ENCODE measurements around the gene RNF115. TPM values are rescaled to one million over a fixed set of nuclear protein-coding genes. Genes with fewer than 3 reads are reported as not detected.
"Not testable (repeated sequence)": the region's sequence is repeated elsewhere in the genome, so short reads cannot be mapped to it uniquely, and the experiment has no call there.

RNF115 gene
- total and polyA plus RNA-seq, 7 experiments from 2014 or later: 3.7 to 17.3 (median 14.7) TPM

- H3K4me3 Mint-ChIP-seq: no peak overlapping the region
- peaks cover 19 to 62% (median 46%) of the 10 kb centered on the region in 7 donors for H3K4me1 Mint-ChIP-seq
- peaks cover 5 to 36% (median 17%) of the 10 kb centered on the region in 11 donors for H3K9me3 Mint-ChIP-seq
- Histone ChIP-seq H3K4me3 (ENCODE audit: low read length) (no peak overlapping the region), H3K27me3 (ENCODE audit: control insufficient read depth in 2 of 2, insufficient read depth in 2 of 2, low read length in 2 of 2) (no peaks in the 10 kb centered on the region), H3K9me3 (ENCODE audit: control insufficient read depth in 2 of 3, low read length in 3 of 3) (peaks cover 0 to 9% (median 6%) of the 10 kb centered on the region in 3 experiments), H3K36me3 (ENCODE audit: control insufficient read depth in 2 of 3, insufficient read depth in 3 of 3, low read length in 3 of 3) (no peaks in the 10 kb centered on the region), H3K4me1 (ENCODE audit: control insufficient read depth in 2 of 2, insufficient read depth in 2 of 2, low read length in 2 of 2) (peaks cover 0 to 4% of the 10 kb centered on the region in 2 donors), H3K27ac (ENCODE audit: low read depth, low read length) (no peak overlapping the region)
- ChIA-PET POLR2A (no interaction called here), CTCF (no interaction called here)
- no peak for DNase-seq
- peaks cover 16 to 58% (median 50%) of the 10 kb centered on the region in 5 donors for H3K36me3 Mint-ChIP-seq
- intact Hi-C loops (cut with micrococcal nuclease): no loop called here
- no peak for ATAC-seq
- no peak overlapping the region for H3K27ac Mint-ChIP-seq
- no peaks in the 10 kb centered on the region for H3K27me3 Mint-ChIP-seq
Observed at GRCh38 chr1:145799806-145800205, 24.1 kb downstream of the RNF115 start.

GRCh38 chr1:145796753-145797152 is 27.1 kb downstream of the RNF115 start:
- H3K9me3 Mint-ChIP-seq: peaks cover 5 to 36% (median 17%) of the 10 kb centered on the region in 11 donors
- Histone ChIP-seq H3K4me3 (ENCODE audit: low read length) (no peak overlapping the region), H3K4me1 (ENCODE audit: control insufficient read depth in 2 of 2, insufficient read depth in 2 of 2, low read length in 2 of 2) (no peaks in the 10 kb centered on the region), H3K36me3 (ENCODE audit: control insufficient read depth in 2 of 3, insufficient read depth in 3 of 3, low read length in 3 of 3) (no peaks in the 10 kb centered on the region), H3K27ac (ENCODE audit: low read depth, low read length) (no peak overlapping the region), H3K9me3 (ENCODE audit: control insufficient read depth in 2 of 3, low read length in 3 of 3) (peaks cover 0 to 9% (median 6%) of the 10 kb centered on the region in 3 experiments), H3K27me3 (ENCODE audit: control insufficient read depth in 2 of 2, insufficient read depth in 2 of 2, low read length in 2 of 2) (no peaks in the 10 kb centered on the region)
- peaks cover 16 to 42% (median 20%) of the 10 kb centered on the region in 7 donors for H3K4me1 Mint-ChIP-seq
- ChIA-PET POLR2A (no interaction called here), CTCF (no interaction called here)
- H3K27ac Mint-ChIP-seq: no peak overlapping the region
- H3K4me3 Mint-ChIP-seq: peak overlapping the region in 1 of 10 donors; percentile 48
- intact Hi-C loops (cut with micrococcal nuclease): no loop called here
- peaks cover 16 to 69% (median 60%) of the 10 kb centered on the region in 5 donors for H3K36me3 Mint-ChIP-seq
- no peak for DNase-seq
- ATAC-seq: no peak
- H3K27me3 Mint-ChIP-seq: no peaks in the 10 kb centered on the region

GRCh38 chr1:145795257-145795881 is 28.5 kb downstream of the RNF115 start:
- CTCF ChIA-PET: interaction anchor here (0.7 kb wide), 1 partner anchor 35 kb away, joined by 3 read pairs; no protein-coding TSS in a partner anchor
- POLR2A ChIA-PET: no interaction called here
- no peak overlapping the region for H3K4me3 Mint-ChIP-seq
- no peak overlapping the region for H3K4me3 ChIP-seq (ENCODE audit: low read length)
- peaks cover 0 to 9% (median 6%) of the 10 kb centered on the region in 3 experiments for H3K9me3 ChIP-seq (ENCODE audit: control insufficient read depth in 2 of 3, low read length in 3 of 3)
- H3K36me3 Mint-ChIP-seq: peaks cover 16 to 63% (median 56%) of the 10 kb centered on the region in 5 donors
- H3K9me3 Mint-ChIP-seq: peaks cover 5 to 36% (median 17%) of the 10 kb centered on the region in 11 donors
- ATAC-seq (no peak), DNase-seq (no peak)
- no peak overlapping the region for H3K27ac ChIP-seq (ENCODE audit: low read depth, low read length)
- no peaks in the 10 kb centered on the region for H3K27me3 ChIP-seq (ENCODE audit: control insufficient read depth in 2 of 2, insufficient read depth in 2 of 2, low read length in 2 of 2)
- no peaks in the 10 kb centered on the region for H3K4me1 ChIP-seq (ENCODE audit: control insufficient read depth in 2 of 2, insufficient read depth in 2 of 2, low read length in 2 of 2)
- peaks cover 13 to 32% (median 15%) of the 10 kb centered on the region in 7 donors for H3K4me1 Mint-ChIP-seq
- no peaks in the 10 kb centered on the region for H3K27me3 Mint-ChIP-seq
- peak overlapping the region in 1 of 9 donors; percentile 41 for H3K27ac Mint-ChIP-seq
- H3K36me3 ChIP-seq (ENCODE audit: control insufficient read depth in 2 of 3, insufficient read depth in 3 of 3, low read length in 3 of 3): no peaks in the 10 kb centered on the region
- intact Hi-C loops (cut with micrococcal nuclease): no loop called here

GRCh38 chr1:145792484-145792883 is 31.4 kb downstream of the RNF115 start:
- H3K4me1 ChIP-seq (ENCODE audit: control insufficient read depth in 2 of 2, insufficient read depth in 2 of 2, low read length in 2 of 2): no peaks in the 10 kb centered on the region
- no peaks in the 10 kb centered on the region for H3K27me3 ChIP-seq (ENCODE audit: control insufficient read depth in 2 of 2, insufficient read depth in 2 of 2, low read length in 2 of 2)
- Mint-ChIP-seq H3K4me3 (no peak overlapping the region), H3K9me3 (peaks cover 5 to 16% (median 10%) of the 10 kb centered on the region in 11 donors), H3K27me3 (no peaks in the 10 kb centered on the region), H3K27ac (peak overlapping the region in 1 of 9 donors; percentile 4), H3K36me3 (peaks cover 15 to 44% (median 36%) of the 10 kb centered on the region in 5 donors), H3K4me1 (peaks cover 6 to 36% (median 13%) of the 10 kb centered on the region in 7 donors)
- no peak for DNase-seq
- H3K36me3 ChIP-seq (ENCODE audit: control insufficient read depth in 2 of 3, insufficient read depth in 3 of 3, low read length in 3 of 3): no peaks in the 10 kb centered on the region
- peaks cover 0 to 9% (median 6%) of the 10 kb centered on the region in 3 experiments for H3K9me3 ChIP-seq (ENCODE audit: control insufficient read depth in 2 of 3, low read length in 3 of 3)
- ChIA-PET CTCF (no interaction called here), POLR2A (interaction anchor here (0.7 kb wide), 2 partner anchors 70 to 88 kb away, joined by 3 read pairs; no protein-coding TSS in a partner anchor)
- intact Hi-C loops (cut with micrococcal nuclease): no loop called here
- H3K27ac ChIP-seq (ENCODE audit: low read depth, low read length): no peak overlapping the region
- no peak overlapping the region for H3K4me3 ChIP-seq (ENCODE audit: low read length)
- ATAC-seq: no peak

GRCh38 chr1:145791860-145792259 is 32.0 kb downstream of the RNF115 start:
- Mint-ChIP-seq H3K4me1 (peaks cover 6 to 34% (median 14%) of the 10 kb centered on the region in 7 donors), H3K27ac (peak overlapping the region in 1 of 9 donors; percentile 5), H3K36me3 (peaks cover 10 to 39% (median 31%) of the 10 kb centered on the region in 5 donors), H3K9me3 (peaks cover 2 to 11% (median 5%) of the 10 kb centered on the region in 11 donors)
- ATAC-seq; CTCF ChIA-PET; H3K4me3 ChIP-seq (ENCODE audit: low read length); H3K4me3 Mint-ChIP-seq; intact Hi-C loops (cut with micrococcal nuclease); H3K4me1 ChIP-seq (ENCODE audit: control insufficient read depth in 2 of 2, insufficient read depth in 2 of 2, low read length in 2 of 2); POLR2A ChIA-PET; H3K27ac ChIP-seq (ENCODE audit: low read depth, low read length); H3K27me3 Mint-ChIP-seq; H3K9me3 ChIP-seq (ENCODE audit: control insufficient read depth in 2 of 3, low read length in 3 of 3); H3K27me3 ChIP-seq (ENCODE audit: control insufficient read depth in 2 of 2, insufficient read depth in 2 of 2, low read length in 2 of 2); DNase-seq; H3K36me3 ChIP-seq (ENCODE audit: control insufficient read depth in 2 of 3, insufficient read depth in 3 of 3, low read length in 3 of 3): not testable (repeated sequence)

- H3K9me3 Mint-ChIP-seq: no peaks in the 10 kb centered on the region
- H3K27me3 Mint-ChIP-seq: no peaks in the 10 kb centered on the region
- Histone ChIP-seq H3K4me1 (ENCODE audit: control insufficient read depth in 2 of 2, insufficient read depth in 2 of 2, low read length in 2 of 2) (peaks cover 0 to 5% of the 10 kb centered on the region in 2 donors), H3K36me3 (ENCODE audit: control insufficient read depth in 2 of 3, insufficient read depth in 3 of 3, low read length in 3 of 3) (peaks cover 0 to 7% (median 0%) of the 10 kb centered on the region in 3 experiments), H3K27me3 (ENCODE audit: control insufficient read depth in 2 of 2, insufficient read depth in 2 of 2, low read length in 2 of 2) (no peaks in the 10 kb centered on the region), H3K9me3 (ENCODE audit: control insufficient read depth in 2 of 3, low read length in 3 of 3) (no peaks in the 10 kb centered on the region), H3K27ac (ENCODE audit: low read depth, low read length) (no peak overlapping the region), H3K4me3 (ENCODE audit: low read length) (no peak overlapping the region)
- ChIA-PET CTCF (no interaction called here), POLR2A (no interaction called here)
- H3K36me3 Mint-ChIP-seq: peaks cover 8 to 31% (median 25%) of the 10 kb centered on the region in 5 donors
- H3K27ac Mint-ChIP-seq: peak overlapping the region in 4 of 9 donors; percentile 3 to 42 (median 32)
- intact Hi-C loops (cut with micrococcal nuclease): no loop called here
- no peak overlapping the region for H3K4me3 Mint-ChIP-seq
- peaks cover 21 to 39% (median 27%) of the 10 kb centered on the region in 7 donors for H3K4me1 Mint-ChIP-seq
- ATAC-seq (no peak), DNase-seq (no peak)
Observed at GRCh38 chr1:145788580-145788979, 35.3 kb downstream of the RNF115 start.
